ENCODE results near the gene PPP1R2C.

The PPP1R2C gene

DNA sequence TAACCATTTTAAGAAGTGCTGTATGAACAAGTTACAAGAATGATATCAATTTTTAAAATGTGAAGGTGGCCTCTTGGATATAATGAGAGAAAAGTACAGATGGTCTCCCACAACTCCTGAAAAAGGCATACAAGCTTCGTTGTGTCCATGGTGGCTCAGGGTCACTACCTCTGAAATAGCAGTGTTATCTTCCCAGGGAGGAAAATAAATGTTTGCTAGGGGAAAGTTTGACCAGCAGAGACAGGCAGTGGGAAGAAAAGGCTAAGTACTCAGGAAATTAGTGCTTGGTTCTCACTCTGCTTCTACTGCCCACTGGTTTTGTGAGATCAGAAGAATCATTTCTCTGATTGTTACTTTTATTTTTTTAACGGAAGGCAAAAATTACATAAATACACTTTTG, 39.4 kb downstream of the PPP1R2C start:
- H3K4me3 Mint-ChIP-seq: no peak overlapping the region
- H3K27ac Mint-ChIP-seq: no peak overlapping the region
- H3K9me3 Mint-ChIP-seq: no peaks in the 10 kb centered on the region
- no peaks in the 10 kb centered on the region for H3K4me1 Mint-ChIP-seq
- no peaks in the 10 kb centered on the region for H3K27me3 Mint-ChIP-seq (ENCODE audit: low read depth, poor library complexity)
- no peaks in the 10 kb centered on the region for H3K36me3 Mint-ChIP-seq (ENCODE audit: low read depth)
- TF ChIP-seq, protein P1, sequence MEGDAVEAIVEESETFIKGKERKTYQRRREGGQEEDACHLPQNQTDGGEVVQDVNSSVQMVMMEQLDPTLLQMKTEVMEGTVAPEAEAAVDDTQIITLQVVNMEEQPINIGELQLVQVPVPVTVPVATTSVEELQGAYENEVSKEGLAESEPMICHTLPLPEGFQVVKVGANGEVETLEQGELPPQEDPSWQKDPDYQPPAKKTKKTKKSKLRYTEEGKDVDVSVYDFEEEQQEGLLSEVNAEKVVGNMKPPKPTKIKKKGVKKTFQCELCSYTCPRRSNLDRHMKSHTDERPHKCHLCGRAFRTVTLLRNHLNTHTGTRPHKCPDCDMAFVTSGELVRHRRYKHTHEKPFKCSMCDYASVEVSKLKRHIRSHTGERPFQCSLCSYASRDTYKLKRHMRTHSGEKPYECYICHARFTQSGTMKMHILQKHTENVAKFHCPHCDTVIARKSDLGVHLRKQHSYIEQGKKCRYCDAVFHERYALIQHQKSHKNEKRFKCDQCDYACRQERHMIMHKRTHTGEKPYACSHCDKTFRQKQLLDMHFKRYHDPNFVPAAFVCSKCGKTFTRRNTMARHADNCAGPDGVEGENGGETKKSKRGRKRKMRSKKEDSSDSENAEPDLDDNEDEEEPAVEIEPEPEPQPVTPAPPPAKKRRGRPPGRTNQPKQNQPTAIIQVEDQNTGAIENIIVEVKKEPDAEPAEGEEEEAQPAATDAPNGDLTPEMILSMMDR (IDR thresholded peaks at IDR 0.05): no peak
- no peak for DNase-seq

GRCh38 chrX:42735250-42735649, 42.7 kb downstream of the PPP1R2C start:
- Mint-ChIP-seq H3K27me3 (ENCODE audit: low read depth, poor library complexity) (no peaks in the 10 kb centered on the region), H3K4me3 (no peak overlapping the region), H3K36me3 (ENCODE audit: low read depth) (no peaks in the 10 kb centered on the region), H3K4me1 (no peaks in the 10 kb centered on the region), H3K9me3 (peaks cover 2% of the 10 kb centered on the region), H3K27ac (no peak overlapping the region)
- TF ChIP-seq, protein P1 (IDR thresholded peaks at IDR 0.05): no peak
- no peak for DNase-seq

- no peak for DNase-seq
- no peak overlapping the region for H3K4me3 Mint-ChIP-seq
- H3K4me1 Mint-ChIP-seq: no peaks in the 10 kb centered on the region
- H3K9me3 Mint-ChIP-seq: peaks cover 17% of the 10 kb centered on the region
- peak overlapping the region; percentile 54 for H3K27ac Mint-ChIP-seq
- H3K36me3 Mint-ChIP-seq (ENCODE audit: low read depth): peaks cover 7% of the 10 kb centered on the region
- TF ChIP-seq, protein P1 (IDR thresholded peaks at IDR 0.05): no peak
- no peaks in the 10 kb centered on the region for H3K27me3 Mint-ChIP-seq (ENCODE audit: low read depth, poor library complexity)
These were observed 45.5 kb downstream of the PPP1R2C start for GRCh38 chrX:42732506-42732905.

All from nephron progenitor cell (in vitro differentiated cells).